CD4-positive, alpha-beta T cell treated with Interleukin-1 beta for 1 hour (primary cell): Measurements from ENCODE around the gene STAM2.
"Not testable (repeated sequence)": the region's sequence is repeated elsewhere in the genome, so short reads cannot be mapped to it uniquely, and the experiment has no call there.

Source experiments
- DNase-seq, 2 donors: peaks; one replicate each; pipeline ENCODE4 v3.0.0-alpha.2; 2020 to 2022

STAM2 gene

GRCh38 chr2:152175368-152176112, at the start of gene STAM2:
Gene STAM2 (minus strand): TSS chr2:152175763. CDS start chr2:152175642, 121 bp downstream.
- DNase-seq: peak; percentile 91 to 92

GRCh38 chr2:152223977-152224376, 48.4 kb upstream of the STAM2 start:
- no peak for DNase-seq

- no peak for DNase-seq
Observed at GRCh38 chr2:152222975-152223637, 47.5 kb upstream of the STAM2 start.

- no peak for DNase-seq
Observed at GRCh38 chr2:152221839-152222238, 46.3 kb upstream of the STAM2 start.

- no peak for DNase-seq
Observed at GRCh38 chr2:152219077-152219828, 43.7 kb upstream of the STAM2 start.

GRCh38 chr2:152201466-152201830, 25.9 kb upstream of the STAM2 start:
- no peak for DNase-seq

GRCh38 chr2:152200565-152201465, 25.3 kb upstream of the STAM2 start:
- peak in 1 of 2 donors; percentile 7 for DNase-seq

- no peak for DNase-seq
Observed at GRCh38 chr2:152200101-152200500, 24.5 kb upstream of the STAM2 start.

- DNase-seq: no peak
Observed at GRCh38 chr2:152198499-152198898, 22.9 kb upstream of the STAM2 start.

GRCh38 chr2:152197508-152198284, 22.1 kb upstream of the STAM2 start:
- DNase-seq: not testable (repeated sequence)

- DNase-seq: peak; percentile 8 to 19
Observed at GRCh38 chr2:152189622-152190495, 14.3 kb upstream of the STAM2 start.

- not testable (repeated sequence) for DNase-seq
Observed at GRCh38 chr2:152186808-152187207, 11.2 kb upstream of the STAM2 start.

- no peak for DNase-seq
Observed at GRCh38 chr2:152186262-152186661, 10.7 kb upstream of the STAM2 start.

GRCh38 chr2:152183401-152184073, 8.0 kb upstream of the STAM2 start:
- no peak for DNase-seq

GRCh38 chr2:152177667-152178066, 2.1 kb upstream of the STAM2 start:
- not testable (repeated sequence) for DNase-seq

- no peak for DNase-seq
Observed at GRCh38 chr2:152176113-152176714, 651 bp upstream of the STAM2 start.

GRCh38 chr2:152175012-152175367, 573 bp downstream of the STAM2 start:
- no peak for DNase-seq

GRCh38 chr2:152174574-152174973, 989 bp downstream of the STAM2 start:
- no peak for DNase-seq

- no peak for DNase-seq
Observed at GRCh38 chr2:152173831-152174230, 1.7 kb downstream of the STAM2 start.
